Measurements from ENCODE around the gene MYO1G.

MYO1G gene

DNA sequence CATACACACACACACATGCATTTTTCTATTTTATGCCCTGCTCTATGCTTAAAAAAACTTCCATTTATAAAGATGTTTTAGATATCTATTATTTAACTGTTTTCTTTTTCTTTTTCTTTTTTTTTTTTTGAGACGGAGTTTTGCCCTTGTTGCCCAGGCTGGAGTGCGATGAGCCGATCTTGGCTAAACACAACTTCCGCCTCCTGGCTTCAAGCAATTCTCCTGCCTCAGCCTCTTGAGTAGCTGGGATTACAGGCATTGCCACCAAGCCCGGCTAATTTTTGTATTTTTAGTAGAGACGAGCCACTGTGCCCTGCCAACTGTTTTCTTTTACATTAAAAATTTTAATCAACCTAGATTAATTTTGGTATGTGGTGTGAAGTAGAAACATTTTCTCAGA, 47.9 kb downstream of the MYO1G start:
- DNase-seq = no peak

GRCh38 chr7:44922351-44922694, 56.5 kb downstream of the MYO1G start:
- no peak for DNase-seq

GRCh38 chr7:44921607-44922350, 57.0 kb downstream of the MYO1G start:
- peak; percentile 60 for DNase-seq

DNA sequence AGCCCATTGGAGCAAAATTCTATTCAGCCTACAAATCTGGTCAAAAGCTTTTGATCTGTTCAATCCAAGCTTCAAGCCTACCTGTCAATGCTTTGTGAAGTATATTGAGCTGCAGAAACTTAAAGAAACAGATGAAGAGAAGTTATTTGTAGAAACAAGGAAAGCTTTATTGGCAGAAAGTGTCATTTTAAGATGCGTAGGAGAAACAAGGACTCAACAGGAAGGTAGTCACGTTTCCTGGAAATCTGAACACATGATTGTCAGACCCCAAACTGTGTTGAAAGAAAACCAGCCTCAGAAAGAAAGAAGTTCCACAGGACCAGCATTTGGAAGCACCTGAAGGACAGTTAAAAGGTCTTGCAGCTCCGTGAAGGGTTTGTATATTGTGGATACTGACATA, 58.7 kb downstream of the MYO1G start:
- no peak for DNase-seq

DNA sequence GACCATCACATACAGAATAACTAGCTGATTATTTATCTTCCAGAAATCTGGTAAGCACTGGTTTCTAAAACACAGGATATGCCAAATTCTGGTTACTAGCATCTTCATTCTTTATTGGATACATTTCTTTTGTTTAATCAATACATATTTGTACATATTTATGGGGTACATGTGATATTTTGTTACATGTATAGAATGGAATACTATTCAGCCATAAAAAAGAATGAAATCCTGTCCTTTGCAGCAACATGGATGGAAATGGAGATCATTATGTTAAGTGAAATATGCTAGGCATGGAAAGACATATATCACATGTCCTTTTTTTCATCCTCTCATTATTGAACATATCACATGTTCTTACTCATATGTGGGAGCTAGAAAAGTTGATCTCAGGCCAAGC, 60.8 kb downstream of the MYO1G start:
- DNase-seq = no peak

DNA sequence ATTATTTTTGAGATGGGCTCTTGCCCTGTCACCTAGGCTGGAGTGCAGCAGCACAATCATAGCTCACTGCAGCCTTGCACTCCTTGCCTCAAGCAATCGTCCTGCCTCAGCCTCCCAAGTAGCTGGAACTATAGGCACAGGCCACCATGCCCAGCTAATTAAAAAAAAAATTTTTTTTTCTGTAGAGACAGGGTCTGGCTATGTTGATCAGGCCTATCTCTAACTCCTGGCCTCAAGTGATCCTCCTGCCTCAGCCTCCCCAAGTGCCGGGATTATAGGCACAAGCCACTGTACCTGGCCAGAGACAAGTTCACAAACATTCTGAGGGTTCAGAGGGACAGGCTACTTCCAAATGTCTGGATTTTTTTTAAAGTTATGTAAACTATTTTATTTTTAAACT, 61.4 kb downstream of the MYO1G start:
- no peak for DNase-seq

GRCh38 chr7:44914992-44915607, 63.7 kb downstream of the MYO1G start:
- no peak for DNase-seq

DNA sequence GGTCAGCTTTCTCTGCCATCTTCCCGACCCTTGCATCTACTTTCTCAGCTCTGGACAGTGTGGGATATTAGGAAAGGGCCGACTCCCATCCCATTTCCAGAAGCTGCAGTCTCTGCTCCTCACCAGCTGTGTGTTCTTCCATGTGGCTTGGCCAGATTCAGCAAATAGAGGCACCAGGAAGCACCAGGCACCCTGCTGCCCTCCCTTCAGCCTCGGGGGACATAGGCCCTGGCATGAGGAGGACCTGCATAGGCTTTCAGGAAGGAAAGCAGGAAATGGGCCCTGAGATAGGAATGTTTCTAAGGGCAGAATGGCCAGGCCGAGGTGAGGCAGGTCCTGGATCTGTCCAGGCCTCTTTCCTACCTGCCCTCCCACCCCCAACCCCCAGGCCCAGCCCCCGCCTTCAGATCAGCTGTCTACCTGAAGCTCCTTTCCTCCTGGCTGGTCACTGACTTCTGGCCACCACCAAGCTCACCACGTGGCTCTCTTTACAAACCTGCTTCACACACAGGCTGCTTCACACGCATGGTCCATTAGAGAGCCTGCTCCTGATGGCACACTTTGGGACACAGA, 66.0 kb downstream of the MYO1G start:
- DNase-seq = no peak

All from NCI-H1105 (cell line).